ENCODE results near the gene CALR3. TPM values are rescaled to one million over a fixed set of nuclear protein-coding genes. Genes with fewer than 3 reads are reported as not detected.

Gene CALR3
- total and polyA plus RNA-seq, 2 of the 8 experiments (the other 6 are each of a cell fraction or from before 2014, with no cell fraction given) = 0.11 to 0.32 TPM

- no peak overlapping the region for H3K56ac ChIP-seq (replicated peaks; ENCODE audit: insufficient read length, low read depth, low read length)
- no peak overlapping the region for H2AK5ac ChIP-seq (ENCODE audit: low read depth, low read length)
- 96% methylated on average over 18 of the region's 18 CpGs; no CpG with 5 or more reads in 1 of the 2 experiments for WGBS, 2 experiments (ENCODE audit: extremely low coverage in 1 of 2, insufficient coverage in 1 of 2, insufficient read length in 1 of 2, insufficient replicate concordance in 2 of 2, low coverage in 1 of 2, low lambda C conversion rate in 2 of 2, missing lambda C conversion rate in 1 of 2)
- POLR2A ChIA-PET (ENCODE audit: partially characterized antibody) = interaction anchor here (1.3 to 1.9 kb wide), 3 partner anchors 12 to 33 kb away, joined by 4 to 7 read pairs (median 4); partner anchors contain the start of gene CHERP
- H2BK20ac ChIP-seq (ENCODE audit: low read length) = no peak overlapping the region
- no peaks in the 10 kb centered on the region for H3K4me1 ChIP-seq (replicated peaks in 1 of 4; ENCODE audit: control insufficient read depth in 3 of 4, insufficient read depth in 4 of 4, low read length in 3 of 4)
- H3K4me2 ChIP-seq (ENCODE audit: insufficient read depth in 1 of 2, low read depth in 2 of 2, low read length in 2 of 2) = no peak overlapping the region
- FAIRE-seq (no peak), DNase-seq (ENCODE audit: low read depth in 1 of 2, low spot score in 2 of 2) (no peak)
- TF ChIP-seq POU5F1 (IDR thresholded peaks at IDR 0.05; ENCODE audit: low read depth, low read length) (no peak), POLR2AphosphoS5 (IDR thresholded peaks at IDR 0.05; ENCODE audit: low read depth, low read length) (0 out of 2 replicates have a peak, but pooled peaks have one; percentile 17)
- H2BK12ac ChIP-seq (ENCODE audit: low read depth, low read length) = no peak overlapping the region
- no peak overlapping the region for H3K9ac ChIP-seq (replicated peaks in 1 of 4; ENCODE audit: extremely low read depth in 1 of 4, low read depth in 3 of 4, low read length in 3 of 4)
- no peak overlapping the region for H4K91ac ChIP-seq (replicated peaks; ENCODE audit: insufficient read length, low read length)
- H3K27ac ChIP-seq (ENCODE audit: low read depth, low read length) = no peak overlapping the region
- peaks cover 14 to 36% of the 10 kb centered on the region in 2 experiments for H4K20me1 ChIP-seq (replicated peaks in 1 of 2; ENCODE audit: control insufficient read depth in 1 of 2, insufficient read depth in 2 of 2, low read length in 2 of 2)
- no peak overlapping the region for H4K8ac ChIP-seq (ENCODE audit: extremely low read depth, insufficient read depth, low read length)
- H3K36me3 ChIP-seq (ENCODE audit: control insufficient read depth in 2 of 4, insufficient read depth in 4 of 4, low read length in 3 of 4) = peaks cover 35 to 86% (median 75%) of the 10 kb centered on the region in 4 experiments
- H3K9me3 ChIP-seq (ENCODE audit: insufficient read depth in 2 of 2, low read depth in 1 of 2, low read length in 1 of 2) = no peaks in the 10 kb centered on the region
- H3K27me3 ChIP-seq (replicated peaks in 1 of 4; ENCODE audit: control insufficient read depth in 3 of 4, extremely low read depth in 1 of 4, insufficient read depth in 3 of 4, low read length in 3 of 4) = no peaks in the 10 kb centered on the region
- CTCF ChIA-PET (ENCODE audit: partially characterized antibody) = no interaction called here
- no peak overlapping the region for H2BK5ac ChIP-seq (ENCODE audit: low read depth, low read length)
- no peaks in the 10 kb centered on the region for H3K79me2 ChIP-seq (ENCODE audit: control insufficient read depth in 1 of 2, insufficient read depth in 2 of 2, low read length in 2 of 2)
- H2AFZ ChIP-seq (ENCODE audit: low read length) = no peak overlapping the region
- H3K14ac ChIP-seq (ENCODE audit: insufficient read length) = no peak overlapping the region
- no peaks in the 10 kb centered on the region for H3K23me2 ChIP-seq (ENCODE audit: low read depth, low read length)
- no peak overlapping the region for H3K18ac ChIP-seq (ENCODE audit: extremely low read depth, low read length)
- no peaks in the 10 kb centered on the region for H3K79me1 ChIP-seq (ENCODE audit: low read depth, low read length)
- no peak overlapping the region for H3K4ac ChIP-seq (replicated peaks; ENCODE audit: insufficient read length, low read depth, low read length)
- H3K4me3 ChIP-seq (ENCODE audit: extremely low read depth in 1 of 4, insufficient read depth in 2 of 4, low read depth in 3 of 4, low read length in 4 of 4) = no peak overlapping the region
- H2BK120ac ChIP-seq (replicated peaks; ENCODE audit: low read depth, low read length) = no peak overlapping the region
- no peak overlapping the region for H2BK15ac ChIP-seq (ENCODE audit: low read length)
- H3K23ac ChIP-seq (ENCODE audit: insufficient read length) = no peak overlapping the region
- H4K5ac ChIP-seq (ENCODE audit: insufficient read length, low read depth, low read length) = no peak overlapping the region
Measured at GRCh38 chr19:16520986-16521624, 25.1 kb upstream of the CALR3 start.

Data from H1 (cell line).